HepG2 (cell line): ENCODE results near the gene CD58.

Source experiments
- GABPA ChIP-seq, 2 experiments: IDR thresholded peaks; 2 replicates each; pipeline ENCODE4 v1.6.1; 2011 to 2016; ENCODE audit warnings: low read depth in 2 of 2, low read length in 1 of 2, missing biosample characterization in 1 of 2, missing genetic modification characterization in 1 of 2
- HNF4G ChIP-seq, 2 experiments: sonication (generic) in 1 of 2; formaldehyde crosslinking in 1 of 2; IDR thresholded peaks; 2 replicates each; pipeline versions ENCODE4 v1.4.0 to v1.6.1; 2011 to 2020; ENCODE audit warnings: borderline replicate concordance in 2 of 2, low read depth in 2 of 2, mild to moderate bottlenecking in 2 of 2, low read length in 1 of 2, missing genetic modification reagents in 1 of 2, moderate library complexity in 1 of 2
- POLR2A ChIP-seq, 2 experiments: IDR thresholded peaks; 2 replicates each; pipeline ENCODE4 v1.6.1; 2011; ENCODE audit warnings: low read depth in 2 of 2, low read length in 2 of 2, mild to moderate bottlenecking in 1 of 2, moderate library complexity in 1 of 2; ENCODE audit not compliant: insufficient read depth in 1 of 2
- ZNF296 ChIP-seq: sonication (generic); formaldehyde crosslinking; conservative IDR thresholded peaks from 2 replicates; pipeline ENCODE4 v1.5.0; 2020; ENCODE audit warnings: mild to moderate bottlenecking, missing genetic modification reagents

DNA sequence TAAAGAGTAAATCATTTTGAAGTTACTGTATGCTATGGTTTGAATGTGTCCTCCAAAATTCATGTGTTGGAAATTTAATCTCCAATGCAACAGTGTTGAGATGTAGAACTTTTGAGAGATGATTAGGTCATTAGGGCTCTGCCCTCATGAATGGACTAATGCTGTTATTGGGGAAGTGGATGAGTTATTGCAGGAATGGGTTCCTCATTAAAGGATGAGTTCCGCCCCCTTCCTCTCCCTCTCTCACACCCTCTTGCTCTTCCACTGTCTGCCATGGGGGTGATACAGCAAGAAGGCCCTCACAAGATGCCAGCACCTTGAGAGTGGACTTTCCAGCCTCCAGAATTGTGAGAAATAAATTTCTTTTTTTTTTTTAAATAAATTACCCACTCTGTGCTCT, 100.2 kb downstream of the CD58 start:
- TF ChIP-seq GABPA (IDR thresholded peaks at IDR 0.05; ENCODE audit: low read depth, low read length) (no peak), GABPA (CRISPR knock-in tag; IDR thresholded peaks at IDR 0.05; ENCODE audit: low read depth) (no peak), POLR2A (IDR thresholded peaks at IDR 0.05; ENCODE audit: insufficient read depth in 1 of 2, low read depth in 2 of 2, low read length in 2 of 2) (no peak), ZNF296 (no peak), HNF4G (IDR thresholded peaks at IDR 0.05; ENCODE audit: borderline replicate concordance, low read depth, low read length) (no peak), HNF4G (CRISPR knock-in tag; IDR thresholded peaks at IDR 0.05; ENCODE audit: borderline replicate concordance, low read depth) (no peak)
